MM.1S (cell line): ENCODE results near the gene PTX3.

Experiments used
- DNase-seq: peaks from one replicate; pipeline ENCODE4 v3.0.0-alpha.2; 2015
- H2AFZ ChIP-seq: fragments of 300-600 bp; sonication (generic); 2 replicates; pipeline ENCODE4 v1.6.0; 2016; ENCODE audit warnings: antibody characterized with exemption, low read length
- H3F3A ChIP-seq: fragments of 300-600 bp; sonication (generic); 2 replicates; pipeline ENCODE4 v1.6.1; 2016; ENCODE audit warnings: mild to moderate bottlenecking, antibody characterized with exemption, low read length, moderate library complexity, mixed read lengths; ENCODE audit not compliant: insufficient read depth
- H3K27ac ChIP-seq: fragments of 300-600 bp; sonication (generic); 2 replicates; pipeline ENCODE4 v1.5.1; 2016; ENCODE audit warnings: mild to moderate bottlenecking, low read length
- H3K27me3 ChIP-seq: fragments of 300-600 bp; sonication (generic); replicated peaks from 2 replicates; pipeline ENCODE4 v1.6.0; 2016; ENCODE audit warnings: low read length; ENCODE audit not compliant: insufficient read depth
- H3K36me3 ChIP-seq: fragments of 300-600 bp; sonication (generic); replicated peaks from 2 replicates; pipeline ENCODE4 v1.6.1; 2016; ENCODE audit warnings: mild to moderate bottlenecking, low read length, mixed read lengths; ENCODE audit not compliant: insufficient read depth
- H3K4me1 ChIP-seq: fragments of 300-600 bp; sonication (generic); 2 replicates; pipeline ENCODE4 v1.6.1; 2016; ENCODE audit warnings: low read length, mixed read lengths
- H3K4me2 ChIP-seq: fragments of 300-600 bp; sonication (generic); 2 replicates; pipeline ENCODE4 v1.6.0; 2016; ENCODE audit warnings: low read depth, low read length
- H3K4me3 ChIP-seq: fragments of 300-600 bp; sonication (generic); 2 replicates; pipeline ENCODE4 v1.5.1; 2016; ENCODE audit warnings: low read length, mixed read lengths
- H3K79me2 ChIP-seq: fragments of 300-600 bp; sonication (generic); 2 replicates; pipeline ENCODE4 v1.6.1; 2016; ENCODE audit warnings: mixed run types, low read length, mixed read lengths
- H3K9ac ChIP-seq: fragments of 300-600 bp; sonication (generic); 2 replicates; pipeline ENCODE4 v1.6.1; 2016; ENCODE audit warnings: low read length, mixed read lengths
- H3K9me2 ChIP-seq: fragments of 300-600 bp; sonication (generic); replicated peaks from 2 replicates; pipeline ENCODE4 v1.6.1; 2016; ENCODE audit warnings: mild to moderate bottlenecking, low read length, mixed read lengths; ENCODE audit not compliant: insufficient read depth
- H3K9me3 ChIP-seq: fragments of 300-600 bp; sonication (generic); replicated peaks from 2 replicates; pipeline ENCODE4 v1.6.1; 2016; ENCODE audit warnings: mild to moderate bottlenecking, low read length, mixed read lengths; ENCODE audit not compliant: insufficient read depth
- H4K20me1 ChIP-seq: fragments of 300-600 bp; sonication (generic); 2 replicates; pipeline ENCODE4 v1.6.1; 2016; ENCODE audit warnings: mild to moderate bottlenecking, low read length, moderate library complexity, mixed read lengths; ENCODE audit not compliant: insufficient read depth
- CTCF ChIP-seq: fragments of 300-600 bp; sonication (generic); IDR thresholded peaks from 2 replicates; pipeline ENCODE4 v1.5.1; 2016; ENCODE audit warnings: antibody characterized with exemption, low read length, mixed read lengths
- EZH2 ChIP-seq: fragments of 300-600 bp; sonication (generic); optimal IDR thresholded peaks from 2 replicates; pipeline ENCODE3; 2017; ENCODE audit warnings: low read depth, mild to moderate bottlenecking, antibody characterized with exemption, low read length, mixed read lengths
- EZH2phosphoT487 ChIP-seq: fragments of 300-600 bp; sonication (generic); IDR thresholded peaks from 2 replicates; pipeline ENCODE4 v1.6.1; 2018; ENCODE audit warnings: antibody characterized with exemption, low read length

PTX3 gene

GRCh38 chr3:157453824-157454223 is 17.2 kb downstream of the PTX3 start:
- Histone ChIP-seq H3K4me1 (peaks cover 9% of the 10 kb centered on the region; the same call in 1 of the 2 replicates), H3K79me2 (no peaks in the 10 kb centered on the region), H3K27me3 (no peaks in the 10 kb centered on the region), H3K4me2 (no peak overlapping the region), H3K9ac (no peak overlapping the region), H2AFZ (no peak overlapping the region), H4K20me1 (no peaks in the 10 kb centered on the region), H3K36me3 (no peaks in the 10 kb centered on the region), H3K4me3 (no peak overlapping the region), H3F3A (no peaks in the 10 kb centered on the region), H3K9me3 (no peaks in the 10 kb centered on the region), H3K27ac (no peak overlapping the region), H3K9me2 (no peaks in the 10 kb centered on the region)
- DNase-seq, result no peak
- TF ChIP-seq EZH2phosphoT487, result no peak
- TF ChIP-seq CTCF, result no peak
- TF ChIP-seq EZH2, result no peak

- H3K27me3 ChIP-seq, result no peaks in the 10 kb centered on the region
- H3K4me2 ChIP-seq, result no peak overlapping the region
- H3K9me3 ChIP-seq, result no peaks in the 10 kb centered on the region
- no peak overlapping the region for H3K4me3 ChIP-seq
- no peaks in the 10 kb centered on the region for H3K36me3 ChIP-seq
- no peaks in the 10 kb centered on the region for H3K79me2 ChIP-seq
- H3K27ac ChIP-seq, result no peak overlapping the region
- H3K9ac ChIP-seq, result no peak overlapping the region
- no peaks in the 10 kb centered on the region for H3K4me1 ChIP-seq
- DNase-seq, result no peak
- TF ChIP-seq EZH2phosphoT487, result no peak
- no peak for TF ChIP-seq EZH2
- no peak for TF ChIP-seq CTCF
- no peaks in the 10 kb centered on the region for H3K9me2 ChIP-seq
- no peak overlapping the region for H2AFZ ChIP-seq
- no peaks in the 10 kb centered on the region for H3F3A ChIP-seq
- H4K20me1 ChIP-seq, result no peaks in the 10 kb centered on the region
Measured at GRCh38 chr3:157459706-157460105, 23.1 kb downstream of the PTX3 start.

- H3K9ac ChIP-seq, result no peak overlapping the region
- H3K9me3 ChIP-seq, result no peaks in the 10 kb centered on the region
- H2AFZ ChIP-seq, result no peak overlapping the region
- H3F3A ChIP-seq, result no peaks in the 10 kb centered on the region
- TF ChIP-seq EZH2, result no peak
- no peak for TF ChIP-seq EZH2phosphoT487
- TF ChIP-seq CTCF, result no peak
- H3K27me3 ChIP-seq, result no peaks in the 10 kb centered on the region
- no peaks in the 10 kb centered on the region for H3K9me2 ChIP-seq
- no peaks in the 10 kb centered on the region for H4K20me1 ChIP-seq
- H3K4me3 ChIP-seq, result no peak overlapping the region
- H3K4me1 ChIP-seq, result no peaks in the 10 kb centered on the region
- no peak overlapping the region for H3K27ac ChIP-seq
- H3K36me3 ChIP-seq, result no peaks in the 10 kb centered on the region
- no peak for DNase-seq
- no peaks in the 10 kb centered on the region for H3K79me2 ChIP-seq
- no peak overlapping the region for H3K4me2 ChIP-seq
Measured at GRCh38 chr3:157460253-157460652, 23.6 kb downstream of the PTX3 start.
